HG02678 (cell line): ENCODE measurements around the gene CDK5RAP2.
"Not testable (repeated sequence)": the region's sequence is repeated elsewhere in the genome, so short reads cannot be mapped to it uniquely, and the experiment has no call there.

Experiments
- ATAC-seq: cut with Tn5 transposase; IDR thresholded peaks from one replicate; pipeline ENCODE4 v1.9.1; 2021; ENCODE audit warnings: mild to moderate bottlenecking, moderate library complexity; ENCODE audit not compliant: unreplicated experiment

The CDK5RAP2 gene

DNA sequence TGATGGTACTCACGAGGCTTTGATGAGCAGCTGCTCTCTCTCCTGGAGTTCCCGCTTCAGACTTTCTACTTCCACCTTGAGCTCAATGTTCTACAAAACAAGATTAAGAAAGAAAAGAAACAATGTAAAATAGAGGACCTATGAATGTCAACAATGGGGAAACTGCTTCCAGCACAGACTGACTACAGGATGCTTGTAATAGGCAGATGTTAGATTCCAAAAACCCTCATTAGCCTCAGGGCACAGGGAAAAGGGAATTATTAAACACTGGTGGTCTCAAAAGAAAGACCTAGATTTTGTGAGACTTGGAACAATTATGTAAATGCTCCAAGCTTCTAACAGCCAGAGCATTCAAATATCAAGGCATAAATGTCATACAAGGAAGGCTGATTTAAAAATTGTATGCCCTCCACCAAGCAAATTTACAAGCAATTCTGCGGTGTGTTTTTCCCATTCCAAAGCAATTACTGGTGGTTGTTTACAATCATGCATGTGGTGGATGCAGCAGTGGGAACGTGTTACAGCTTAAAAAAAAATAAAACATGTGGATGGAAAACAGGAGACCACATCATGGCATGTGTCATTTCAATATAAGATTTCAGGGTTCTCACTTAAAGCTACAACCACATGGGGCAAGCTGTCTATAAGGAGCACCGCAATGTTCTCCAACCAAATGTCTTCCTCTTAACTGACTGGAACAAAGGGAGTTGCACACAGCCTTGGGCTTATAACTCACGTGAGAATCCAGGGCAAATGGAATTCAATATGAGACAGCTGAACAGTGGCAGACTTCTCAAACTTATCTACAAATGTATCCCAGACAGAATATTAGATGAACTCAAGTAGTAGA, 34.0 kb downstream of the CDK5RAP2 start:
- no peak for ATAC-seq

GRCh38 chr9:120544441-120544840, 35.5 kb downstream of the CDK5RAP2 start:
- no peak for ATAC-seq

- ATAC-seq, result no peak
Observed at GRCh38 chr9:120542701-120543490, 37.1 kb downstream of the CDK5RAP2 start.

DNA sequence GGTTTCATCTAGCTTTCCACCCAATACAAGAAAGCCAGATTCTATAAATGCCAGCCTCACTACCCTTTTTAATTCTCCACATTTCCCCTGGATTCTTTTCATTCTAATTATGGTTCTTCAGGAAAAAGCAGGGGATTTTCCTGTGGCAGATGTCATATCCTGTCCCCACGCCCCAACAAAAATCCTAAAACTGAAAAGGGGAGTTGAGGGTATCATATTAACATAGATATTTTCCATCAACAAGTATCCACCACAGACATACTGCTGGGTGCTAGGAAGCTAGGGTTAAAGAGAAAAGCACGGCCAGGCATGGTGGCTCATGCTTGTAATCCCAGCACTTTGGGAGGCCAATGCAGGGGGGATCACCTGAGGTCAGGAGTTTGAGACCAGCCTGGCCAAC, 38.0 kb downstream of the CDK5RAP2 start:
- ATAC-seq, result no peak

GRCh38 chr9:120539951-120540350, 40.0 kb downstream of the CDK5RAP2 start:
- ATAC-seq, result no peak

- no peak for ATAC-seq
Observed at GRCh38 chr9:120538339-120538738, 41.6 kb downstream of the CDK5RAP2 start.

DNA sequence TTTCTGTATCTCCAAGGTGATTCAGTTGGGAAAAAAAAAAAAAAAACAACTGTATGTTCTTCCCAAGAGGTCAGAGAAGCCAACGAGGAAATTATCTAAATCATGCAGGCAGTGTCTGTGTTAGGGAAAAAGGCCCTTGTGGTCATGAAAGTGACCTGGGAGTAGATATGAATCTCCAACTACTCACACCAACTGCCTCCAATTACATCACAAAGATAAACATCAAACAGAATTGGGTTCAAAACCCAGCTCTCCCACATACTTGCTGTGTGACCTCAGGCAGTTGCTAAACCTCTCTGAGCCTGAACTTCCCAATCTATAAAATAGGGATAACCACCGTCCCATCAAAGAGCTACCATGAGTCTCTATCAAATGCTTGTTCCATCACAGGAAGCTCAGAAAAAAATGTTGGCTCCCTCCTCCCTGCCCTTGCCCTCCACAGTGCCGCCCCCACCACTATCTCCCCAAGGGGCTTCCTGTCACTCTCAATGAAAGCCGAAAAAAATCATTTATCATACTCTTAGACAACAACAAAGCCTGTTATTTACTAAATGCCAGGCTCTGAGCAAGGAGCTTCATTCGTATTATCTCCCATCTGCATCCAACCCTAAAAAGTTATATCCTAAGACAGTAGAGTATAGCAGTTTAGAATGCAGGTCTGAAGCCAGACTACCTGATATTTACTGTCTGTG, 42.9 kb downstream of the CDK5RAP2 start:
- no peak for ATAC-seq

GRCh38 chr9:120536094-120536493, 43.9 kb downstream of the CDK5RAP2 start:
- ATAC-seq, result no peak

DNA sequence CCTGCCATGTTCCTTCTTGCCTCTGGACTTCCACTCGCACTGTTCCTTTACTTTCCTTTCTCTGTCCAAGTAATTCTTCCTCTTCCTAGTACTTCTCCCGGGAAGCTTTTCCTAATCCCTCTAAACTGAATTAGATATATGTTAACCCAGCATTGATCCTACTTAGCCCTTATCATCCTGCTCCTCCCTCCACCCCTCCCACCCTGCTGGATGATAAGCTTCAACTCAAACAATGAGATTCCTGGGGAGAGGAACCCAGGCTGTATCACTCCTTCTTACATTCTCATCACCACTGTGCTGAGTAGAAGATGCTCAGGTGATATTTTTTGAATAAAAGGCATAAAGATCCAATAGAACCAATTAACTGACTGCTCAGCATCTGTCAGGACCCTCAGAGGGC, 45.7 kb downstream of the CDK5RAP2 start:
- no peak for ATAC-seq

GRCh38 chr9:120532891-120533290, 47.1 kb downstream of the CDK5RAP2 start:
- ATAC-seq, result no peak

DNA sequence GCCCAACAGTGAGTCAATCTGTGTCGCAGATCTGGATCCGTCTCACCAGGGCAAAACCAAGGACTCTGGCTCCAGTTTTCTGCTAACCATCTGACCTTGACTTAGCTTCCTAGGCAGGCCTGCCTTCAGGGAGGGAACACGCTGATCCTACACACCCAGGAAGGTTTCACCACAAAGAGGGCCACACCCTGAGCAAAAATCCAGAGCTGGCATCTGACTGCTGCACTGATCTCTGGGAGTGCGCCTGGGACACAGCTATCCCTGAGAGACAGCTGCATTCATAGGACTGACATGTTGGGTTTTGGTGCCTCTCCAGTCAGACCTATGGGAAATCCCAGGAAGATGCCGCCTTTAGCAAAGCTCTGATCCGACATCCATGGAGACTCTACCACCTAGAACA, 47.5 kb downstream of the CDK5RAP2 start:
- ATAC-seq, result no peak

- no peak for ATAC-seq
Observed at GRCh38 chr9:120531683-120532300, 48.2 kb downstream of the CDK5RAP2 start.

DNA sequence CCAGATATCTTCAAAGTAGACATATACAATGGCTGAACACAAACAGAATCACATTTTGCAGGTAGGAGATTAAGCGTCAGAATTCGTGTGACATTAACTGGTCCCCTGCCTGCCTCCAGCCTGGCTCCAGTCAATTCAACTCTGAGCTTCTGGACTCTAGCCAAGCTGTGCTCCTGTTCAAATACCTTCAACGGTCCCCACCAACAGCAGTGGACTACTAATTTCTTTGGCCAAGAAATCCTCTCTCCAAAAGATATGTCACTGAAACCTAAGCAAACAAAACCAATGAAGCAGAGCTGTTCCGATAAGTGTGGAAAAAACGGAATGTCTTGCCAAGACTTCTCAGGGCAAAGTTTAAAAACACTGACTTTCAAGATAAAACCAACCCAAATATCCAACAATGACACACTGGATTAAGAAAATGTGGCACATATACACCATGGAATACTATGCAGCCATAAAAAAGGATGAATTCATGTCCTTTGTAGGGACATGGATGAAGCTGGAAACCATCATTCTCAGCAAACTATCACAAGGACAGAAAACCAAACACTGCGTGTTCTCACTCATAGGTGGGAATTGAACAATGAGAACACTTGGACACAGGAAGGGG, 49.6 kb downstream of the CDK5RAP2 start:
- not testable (repeated sequence) for ATAC-seq

DNA sequence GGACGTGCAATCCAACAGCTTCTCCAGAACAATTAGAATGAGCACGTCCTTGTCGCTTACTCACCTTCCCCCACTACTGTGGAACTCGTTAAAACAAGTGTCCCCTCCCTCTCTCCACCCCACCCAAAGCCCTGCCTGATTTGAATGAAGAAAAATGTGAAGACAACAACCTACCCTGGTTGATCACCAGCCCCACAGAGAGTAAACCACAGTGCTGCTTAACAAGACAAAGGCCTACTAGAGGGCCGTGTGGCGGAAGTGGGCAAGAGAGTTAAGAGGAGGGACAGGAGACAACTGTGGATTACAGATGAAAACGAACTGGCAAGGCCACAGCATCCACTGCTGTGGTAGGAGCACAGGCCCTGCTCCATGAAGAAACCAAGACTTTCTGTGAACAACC, 51.1 kb downstream of the CDK5RAP2 start:
- ATAC-seq, result no peak

DNA sequence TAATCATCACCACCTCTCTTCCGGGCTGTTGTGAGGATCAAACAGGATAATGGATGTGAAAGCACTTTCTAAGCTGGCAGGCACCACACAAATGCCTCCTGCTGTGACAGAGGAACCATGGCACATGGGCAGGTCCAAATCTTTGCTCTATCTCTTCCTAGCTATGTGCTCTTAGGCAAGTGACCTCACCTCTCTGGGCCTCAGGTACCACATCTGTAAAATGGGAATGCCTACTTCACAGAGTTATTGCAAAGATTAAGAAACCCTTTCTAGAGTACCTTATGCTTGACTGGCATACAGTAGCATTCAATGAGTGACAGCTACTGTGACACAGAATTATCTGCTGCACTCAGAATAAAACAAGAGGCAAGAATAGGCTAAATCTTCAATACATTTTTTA, 51.6 kb downstream of the CDK5RAP2 start:
- ATAC-seq, result no peak

- ATAC-seq, result no peak
Observed at GRCh38 chr9:120526534-120526933, 53.4 kb downstream of the CDK5RAP2 start.

DNA sequence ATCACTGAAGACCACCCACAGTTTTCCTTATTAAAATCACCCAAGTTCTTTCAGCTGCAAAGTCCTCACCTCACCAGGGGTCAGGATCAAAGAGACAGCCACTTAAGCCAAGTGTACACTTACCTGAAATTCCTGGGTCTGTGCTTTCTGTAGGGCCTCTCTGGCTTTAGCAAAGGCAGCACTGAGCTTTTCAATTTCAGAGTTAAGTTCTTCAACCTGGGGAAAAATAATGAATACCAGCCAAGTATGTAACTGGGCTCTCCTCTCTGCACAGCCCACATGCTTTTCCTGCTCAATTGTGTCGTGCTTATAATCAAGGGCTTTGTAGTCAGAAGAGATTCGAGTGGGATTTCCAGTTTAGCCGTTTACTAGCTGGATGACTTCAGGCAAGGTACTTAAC, 55.1 kb downstream of the CDK5RAP2 start:
- no peak for ATAC-seq

DNA sequence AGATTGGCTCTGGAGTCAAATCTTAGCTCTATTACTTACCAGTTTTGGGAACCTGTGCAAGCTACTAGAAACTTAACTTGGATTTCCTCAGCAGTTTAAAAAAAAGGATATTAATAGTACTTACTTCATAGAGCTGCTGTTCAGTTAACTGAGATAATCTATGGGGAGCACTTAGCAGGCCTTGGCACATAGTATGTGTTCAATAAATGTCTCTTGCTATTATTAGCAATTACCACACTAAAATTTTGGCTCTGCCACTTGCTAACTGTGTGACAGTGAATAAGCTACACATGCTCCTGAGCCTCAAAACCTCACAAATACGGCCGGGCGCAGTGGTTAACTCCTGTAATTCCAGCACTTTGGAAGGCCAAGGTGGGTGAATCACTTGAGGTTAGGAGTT, 55.9 kb downstream of the CDK5RAP2 start:
- no peak for ATAC-seq

- no peak for ATAC-seq
Observed at GRCh38 chr9:120522558-120522957, 57.4 kb downstream of the CDK5RAP2 start.

- ATAC-seq, result no peak
Observed at GRCh38 chr9:120522032-120522431, 57.9 kb downstream of the CDK5RAP2 start.

- ATAC-seq, result no peak
Observed at GRCh38 chr9:120521101-120521500, 58.9 kb downstream of the CDK5RAP2 start.
